Skin of body (tissue), 2 donors: ENCODE results near the gene PLP2. TPM values are rescaled to one million over a fixed set of nuclear protein-coding genes. Genes with fewer than 3 reads are reported as not detected.
A peak's percentile ranks its signal among the peaks of the same experiment; 100 is the strongest.
"Not testable (repeated sequence)": the region's sequence is repeated elsewhere in the genome, so short reads cannot be mapped to it uniquely, and the experiment has no call there.

Experiments
- DNase-seq: peaks from one replicate; lab custom pipeline; 2025; lab: John Stamatoyannopoulos, UW
- total RNA-seq: library from RNA; depleted of rRNA; stranded (reverse); fragments of >200 nt; gene quantifications from one replicate; pipeline ENCODE4 v1.2.3, GENCODE V29; 2014

The PLP2 gene
- total RNA-seq, 1 donor from 2014 or later, result 24.7 TPM

DNA sequence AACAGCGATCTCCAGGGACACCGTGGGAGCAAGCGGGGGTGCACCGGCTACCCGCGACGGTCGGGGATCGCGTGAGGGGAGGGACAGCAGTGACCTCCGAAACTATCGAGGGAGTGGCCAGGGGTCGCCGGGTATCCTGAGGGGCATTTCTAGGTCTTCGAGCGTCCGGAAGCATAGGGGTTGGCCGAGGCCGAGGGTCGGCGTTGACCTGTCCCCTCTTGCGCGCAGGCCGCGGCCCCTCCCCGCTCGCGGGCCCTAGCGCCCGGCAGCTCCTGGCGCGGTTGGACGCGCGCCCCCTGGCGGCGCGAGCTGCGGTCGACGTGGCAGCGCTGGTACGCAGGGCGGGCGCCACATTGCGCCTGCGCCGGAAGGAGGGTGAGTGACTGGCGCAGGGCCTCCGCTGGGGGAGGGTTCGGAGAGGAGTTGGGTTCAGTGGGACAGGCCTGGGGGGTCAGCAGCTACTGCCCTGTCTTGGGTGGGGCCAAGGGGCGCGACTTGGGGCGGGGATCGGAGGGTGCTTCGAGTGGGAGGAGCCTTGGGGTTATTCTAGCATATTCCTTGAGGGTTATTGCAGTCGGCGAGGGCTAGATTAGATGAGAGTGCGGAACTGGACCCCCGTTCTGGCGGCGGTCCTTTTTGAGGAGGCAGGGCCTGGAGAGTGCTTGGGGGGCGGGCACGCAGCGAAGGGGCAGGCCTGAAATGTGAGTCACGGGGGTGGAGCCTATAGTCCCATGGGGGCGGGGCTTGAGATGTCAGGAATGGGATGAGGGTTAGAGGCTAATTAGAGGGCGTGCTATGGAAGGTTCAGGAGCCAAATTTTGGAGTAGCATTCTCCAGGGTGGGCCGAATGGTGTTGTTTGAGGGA, 7.9 kb upstream of the PLP2 start:
- DNase-seq, result peak; percentile 62

GRCh38 chrX:49164589-49165360, 6.9 kb upstream of the PLP2 start:
- no peak for DNase-seq

- DNase-seq, result peak; percentile 31
These were observed 5.5 kb upstream of the PLP2 start for GRCh38 chrX:49165901-49166881.

DNA sequence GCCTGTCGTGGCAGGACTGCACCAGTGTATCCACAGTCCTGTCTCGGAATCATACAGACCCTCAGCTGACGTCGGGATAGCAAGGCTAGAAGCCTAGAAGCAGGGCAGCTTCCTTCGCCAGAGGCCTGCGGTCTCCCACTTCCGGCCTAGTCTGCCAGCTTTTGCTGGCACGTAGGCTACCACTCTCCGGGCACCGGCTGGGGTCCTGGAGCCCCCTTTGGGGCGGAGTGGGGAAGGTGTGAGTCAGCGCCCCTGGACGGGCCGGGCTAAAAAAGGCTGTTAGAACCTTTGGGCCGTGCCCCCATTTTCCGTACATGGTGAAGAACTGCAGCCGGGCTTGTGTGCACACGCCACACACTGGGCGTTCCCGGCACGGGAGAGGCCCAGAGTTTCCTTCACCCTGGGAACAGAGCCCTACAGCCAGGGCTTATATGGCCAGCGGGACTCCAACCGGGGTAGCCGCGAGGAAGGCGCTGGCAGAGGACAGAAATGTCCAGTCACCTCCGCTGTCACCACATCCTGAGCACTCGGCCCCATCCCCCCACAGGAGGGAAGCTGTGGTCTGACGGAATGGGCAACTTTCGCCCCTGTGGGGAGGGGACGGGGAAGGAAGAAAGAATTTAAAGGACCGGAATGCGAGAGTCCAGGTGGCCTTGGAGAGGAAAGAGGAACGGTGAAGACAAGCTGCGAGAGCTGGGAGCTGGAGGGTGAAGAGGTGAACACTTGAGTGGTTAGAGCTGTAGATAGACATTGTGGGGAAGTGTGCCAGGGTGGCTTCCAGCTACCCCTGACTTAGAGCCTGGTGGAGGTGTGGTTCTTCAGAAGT, 4.6 kb upstream of the PLP2 start:
- DNase-seq, result peak; percentile 20

DNA sequence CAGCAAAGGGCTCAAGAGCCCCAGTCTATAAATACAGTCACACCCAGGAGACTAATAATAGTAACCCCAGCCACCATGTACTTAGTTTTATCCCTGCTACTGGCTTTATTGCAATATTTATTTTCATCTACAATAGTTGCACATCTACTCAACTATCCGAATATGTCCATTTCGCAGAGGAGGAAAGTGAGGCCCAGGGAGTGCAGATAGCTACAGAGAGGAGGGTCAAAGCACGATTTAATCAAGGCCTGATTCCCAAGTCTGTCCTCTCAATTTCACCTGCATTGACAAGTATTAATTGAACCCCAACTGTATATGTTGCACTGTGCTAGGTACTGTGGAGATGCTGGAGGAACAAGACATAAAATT, 4.0 kb upstream of the PLP2 start:
- no peak for DNase-seq

- no peak for DNase-seq
These were observed 632 bp downstream of the PLP2 start for GRCh38 chrX:49172280-49172780.

DNA sequence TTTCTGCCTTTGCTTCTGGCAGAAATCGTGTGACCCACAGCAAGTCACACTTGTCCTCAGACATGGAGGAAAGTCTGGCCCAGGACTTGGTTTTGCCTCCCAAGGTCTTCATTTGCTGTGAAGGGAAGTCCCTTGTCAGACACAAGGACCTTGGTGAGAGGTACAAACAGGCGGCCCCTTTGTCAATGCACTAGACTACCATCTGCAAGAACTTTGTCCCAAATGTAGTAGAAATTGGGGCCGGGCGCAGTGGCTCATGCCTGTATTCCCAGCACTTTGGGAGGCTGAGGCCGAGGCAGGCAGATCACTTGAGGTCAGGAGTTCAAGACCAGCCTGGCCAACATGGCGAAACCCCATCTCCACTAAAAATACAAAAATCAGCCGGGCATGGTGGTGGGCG, 1.8 kb downstream of the PLP2 start:
- not testable (repeated sequence) for DNase-seq

DNA sequence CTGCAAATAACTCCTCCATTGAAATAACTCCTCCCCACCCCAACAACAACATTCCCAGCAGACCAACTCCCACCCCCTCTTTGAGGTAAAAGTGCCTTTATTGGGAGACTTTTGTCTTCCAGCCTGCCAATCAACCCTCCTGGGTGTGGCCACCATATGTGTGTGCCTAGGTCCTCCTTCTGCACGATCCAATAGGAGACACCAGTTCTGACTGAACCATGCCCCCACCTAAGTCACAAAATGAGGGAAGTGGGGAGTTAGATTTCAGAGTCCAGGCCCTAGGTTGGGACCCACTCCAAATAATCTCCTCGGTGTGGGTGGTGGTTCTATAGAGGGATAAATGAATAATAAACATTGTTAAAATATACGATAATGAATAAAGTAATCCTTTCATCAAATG, 3.0 kb downstream of the PLP2 start:
- no peak for DNase-seq

DNA sequence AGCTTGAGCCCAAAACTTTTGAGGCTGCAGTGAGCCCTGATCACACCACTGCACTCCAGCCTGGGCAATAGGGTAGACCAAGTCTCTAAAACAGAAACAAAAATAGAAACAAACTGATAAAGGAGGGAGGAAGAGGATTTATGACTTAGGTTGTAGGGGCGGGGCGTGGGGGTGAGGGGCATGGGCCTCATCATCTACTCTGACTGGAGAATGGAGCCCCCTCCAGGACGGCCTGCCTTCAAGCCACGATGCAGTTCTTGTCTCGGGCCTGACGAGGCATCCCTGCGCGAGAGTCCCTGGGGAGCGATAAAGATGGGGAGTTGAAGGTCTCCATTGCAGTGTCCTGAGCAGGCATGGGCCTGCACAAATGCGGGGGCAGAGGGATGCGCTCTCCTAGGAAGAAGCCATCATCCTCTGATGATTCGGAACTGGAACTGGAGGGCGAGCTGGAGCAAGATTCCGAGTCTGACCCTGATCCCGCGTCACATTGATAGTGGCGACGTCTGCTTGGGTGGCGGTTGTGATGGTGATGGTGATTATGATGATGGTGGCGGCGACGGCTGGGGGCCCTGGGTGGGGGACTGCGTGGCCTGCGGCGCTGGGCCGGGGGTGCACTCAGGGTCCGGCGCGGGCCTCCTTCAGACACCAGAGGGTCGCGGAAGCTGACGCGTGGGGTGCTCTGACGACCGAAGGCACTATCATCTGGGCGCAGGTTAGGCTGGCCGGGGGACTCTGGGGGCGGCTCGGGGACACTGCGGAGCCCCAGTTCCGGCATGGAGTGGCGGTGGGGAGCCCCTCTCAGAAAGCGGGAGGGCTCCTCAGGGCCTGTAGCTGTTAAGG, 4.0 kb downstream of the PLP2 start:
- no peak for DNase-seq

- DNase-seq, result no peak
These were observed 5.0 kb downstream of the PLP2 start for GRCh38 chrX:49176421-49177326.

- no peak for DNase-seq
These were observed 5.7 kb downstream of the PLP2 start for GRCh38 chrX:49177338-49177833.

DNA sequence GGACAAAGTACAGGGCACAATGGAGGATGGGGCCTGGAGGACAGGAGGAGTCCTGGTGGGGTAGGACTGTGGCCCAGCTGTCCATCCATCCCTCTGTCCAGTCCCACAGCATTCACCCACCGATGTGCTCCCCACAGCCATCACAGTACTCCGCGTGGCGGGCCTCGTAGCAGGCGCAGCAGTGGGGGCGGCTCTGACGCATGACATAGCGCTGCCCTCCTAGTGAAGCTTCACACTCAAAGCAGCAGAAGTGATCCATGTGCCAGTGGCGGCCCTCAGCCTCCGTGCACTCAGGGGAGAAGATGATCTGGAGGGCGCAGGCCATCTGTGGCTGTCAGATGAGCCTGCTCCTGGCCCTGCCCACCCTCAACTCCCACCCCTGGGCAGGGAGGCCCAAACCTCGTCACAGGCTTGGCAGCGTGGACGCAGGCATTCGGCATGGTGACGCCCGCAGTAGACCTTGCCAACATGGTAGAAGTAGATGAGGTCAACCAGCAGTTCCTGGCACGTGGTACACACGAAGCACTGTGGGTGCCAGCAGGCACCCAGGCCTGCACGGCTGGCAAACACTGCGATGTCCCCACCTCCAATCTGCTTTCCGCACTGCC, 6.3 kb downstream of the PLP2 start:
- no peak for DNase-seq

- no peak for DNase-seq
These were observed 6.8 kb downstream of the PLP2 start for GRCh38 chrX:49178537-49178936.

- DNase-seq, result no peak
These were observed 7.7 kb downstream of the PLP2 start for GRCh38 chrX:49179358-49179757.

GRCh38 chrX:49183701-49184281, 12.1 kb downstream of the PLP2 start:
- no peak for DNase-seq

DNA sequence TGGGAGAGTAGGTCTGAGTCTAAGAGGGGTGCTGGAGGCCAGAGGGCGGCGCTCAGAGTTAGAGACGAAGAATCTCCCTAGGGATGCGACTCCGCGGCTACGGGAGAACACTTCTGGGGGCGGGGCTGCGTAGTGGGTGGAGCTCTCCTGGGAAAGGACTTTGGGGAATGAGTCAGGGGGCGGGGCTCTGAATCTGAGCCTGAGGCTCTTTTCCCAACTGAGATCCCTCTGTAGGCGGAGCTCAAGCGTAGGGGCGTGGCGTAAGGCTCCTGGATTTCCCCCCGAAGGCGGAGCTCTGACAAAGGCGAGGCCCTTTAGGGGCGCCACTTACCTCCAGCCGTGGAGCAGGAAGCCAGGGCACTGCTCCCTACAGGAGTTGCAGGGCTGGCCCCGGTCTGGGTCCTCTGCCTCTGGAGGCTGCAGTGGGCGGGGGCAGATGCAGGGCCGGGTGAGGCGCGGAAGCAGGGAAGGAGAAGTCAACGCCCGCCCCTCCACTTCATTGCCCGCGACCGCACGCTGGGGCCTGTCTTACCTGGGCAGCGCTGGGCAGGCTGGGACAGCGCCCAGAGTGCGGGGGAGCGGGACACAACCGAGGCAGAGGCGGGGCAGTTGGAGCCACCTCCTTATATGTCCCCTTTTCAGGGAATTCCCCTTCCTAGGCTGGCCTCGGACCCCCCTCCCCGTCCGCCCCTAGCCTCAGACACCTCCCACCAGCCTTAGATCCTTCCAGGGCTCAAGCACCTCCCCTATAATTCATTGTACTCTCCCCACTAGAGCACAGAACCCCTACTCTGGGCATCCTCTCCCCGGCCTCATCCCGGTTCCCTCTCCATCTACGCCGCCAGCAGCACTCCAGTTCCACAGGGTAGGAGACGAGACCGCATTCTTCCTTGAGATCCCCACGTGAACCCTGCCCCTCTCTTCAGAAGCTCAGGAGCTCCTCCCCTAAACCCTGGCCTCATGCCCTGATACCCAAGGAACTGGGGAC, 12.9 kb downstream of the PLP2 start:
- peak; percentile 47 for DNase-seq
